GM12878 (cell line): ENCODE data around the gene AGBL2. TPM values are rescaled to one million over a fixed set of nuclear protein-coding genes. Genes with fewer than 3 reads are reported as not detected.

Experiments used
- ATAC-seq: fragments of 200-7000 bp; cut with Tn5 transposase; 3 replicates; pipeline ENCODE4 v1.9.1; 2020; ENCODE audit warnings: mild to moderate bottlenecking, moderate library complexity
- BruUV-seq: library from RNA; stranded (reverse); fragments of 400-500 nt; replicated peaks from 2 replicates; lab custom pipeline; 2021; lab: Mats Ljungman, UMichigan
- CTCF ChIA-PET: fragments of 300-600 bp; sonication (Branson Sonifier 250); formaldehyde crosslinking; extraction: SDS; loops from one replicate; lab custom pipeline; 2021; ENCODE audit warnings: inconsistent platforms; lab: Yijun Ruan, JAX
- POLR2A ChIA-PET: fragments of 350-600 bp; formaldehyde crosslinking; extraction: SDS; loops from one replicate; lab custom pipeline; 2021; ENCODE audit warnings: inconsistent platforms; lab: Charles Lee
- RAD21 ChIA-PET: fragments of 300-600 bp; sonication (Branson Sonifier 250); formaldehyde crosslinking; loops from one replicate; lab custom pipeline; 2023; ENCODE audit warnings: antibody characterized with exemption; ENCODE audit not compliant: unreplicated experiment; lab: Charles Lee
- SMC1A ChIA-PET: fragments of 300-600 bp; sonication (Branson Sonifier 250); formaldehyde crosslinking; loops from one replicate; lab custom pipeline; 2023; ENCODE audit not compliant: unreplicated experiment, uncharacterized antibody; lab: Charles Lee
- DNase-seq: peaks from one replicate; pipeline ENCODE4 v3.0.0-alpha.2; 2011; ENCODE audit warnings: low read depth, low spot score
- FAIRE-seq: peaks from 3 replicates; lab custom pipeline; 2011; peaks lifted over from hg19 to GRCh38; lab: Jason Lieb, UNC
- H2AFZ ChIP-seq: 2 replicates; pipeline ENCODE4 v1.6.0; 2011; ENCODE audit warnings: low read depth, low read length, control low read depth; ENCODE audit not compliant: control insufficient read depth
- H3K27ac ChIP-seq: 2 replicates; pipeline ENCODE4 v1.5.1; 2011; ENCODE audit warnings: control low read depth; ENCODE audit not compliant: control insufficient read depth, insufficient read depth
- H3K27me3 ChIP-seq, 2 experiments: replicated peaks in 1 of 2; 2 replicates each; pipeline versions ENCODE4 v1.6.0 to v1.6.1; 2011; ENCODE audit warnings: low read length in 1 of 2; ENCODE audit not compliant: control insufficient read depth in 2 of 2, insufficient read depth in 2 of 2
- H3K36me3 ChIP-seq, 2 experiments: 2 replicates each; pipeline ENCODE4 v1.5.1; 2011; ENCODE audit warnings: low read length in 1 of 2; ENCODE audit not compliant: control insufficient read depth in 2 of 2, insufficient read depth in 2 of 2
- H3K4me1 ChIP-seq: 2 replicates; pipeline ENCODE4 v1.6.1; 2011; ENCODE audit warnings: mild to moderate bottlenecking, low read length, moderate library complexity, mixed read lengths; ENCODE audit not compliant: control insufficient read depth, insufficient read depth
- H3K4me2 ChIP-seq: 2 replicates; pipeline ENCODE4 v1.6.0; 2011; ENCODE audit warnings: control low read depth; ENCODE audit not compliant: control insufficient read depth, insufficient read depth
- H3K4me3 ChIP-seq: fragments of 200-600 bp; sonication (generic); 2 replicates; pipeline ENCODE4 v1.5.1; 2016
- H3K79me2 ChIP-seq: 2 replicates; pipeline ENCODE4 v1.6.0; 2011; ENCODE audit warnings: low read length; ENCODE audit not compliant: control insufficient read depth, insufficient read depth
- H3K9ac ChIP-seq: 2 replicates; pipeline ENCODE4 v1.8.0; 2011; ENCODE audit warnings: low read length, control low read depth, mixed read lengths; ENCODE audit not compliant: control insufficient read depth, insufficient read depth
- H3K9me3 ChIP-seq: replicated peaks from 3 replicates; pipeline ENCODE4 v1.5.1; 2011; ENCODE audit warnings: mild to moderate bottlenecking, low read length; ENCODE audit not compliant: control insufficient read depth, insufficient read depth
- H4K20me1 ChIP-seq: 2 replicates; pipeline ENCODE4 v1.6.0; 2011; ENCODE audit not compliant: control insufficient read depth, insufficient read depth
- WGBS: methylation state at CpG from one replicate; pipeline ENCODE4 v1.1.6; 2016; ENCODE audit warnings: low lambda C conversion rate; ENCODE audit not compliant: insufficient replicate concordance, insufficient coverage; ENCODE audit errors: missing lambda C conversion rate; 5-methylcytosine and 5-hydroxymethylcytosine counted together
- in situ Hi-C: fragments of 300-500 bp; cut with MboI; formaldehyde crosslinking; loops from 9 replicates; pipeline ENCODE4 v1.14.3; 2018; ENCODE audit warnings: mixed read lengths
- intact Hi-C: fragments of 100-400 bp; cut with micrococcal nuclease; formaldehyde crosslinking; loops from one replicate; pipeline ENCODE4 v1.14.2; 2022; ENCODE audit not compliant: unreplicated experiment
- polyA plus RNA-seq, 11 experiments: library from polyadenylated mRNA; depleted of rRNA in 4 of 11; unstranded in 6 of 11; stranded (reverse) in 5 of 11; fragments of >200 nt; fragmentation: Nextera tagmentation in 4 of 11; fragmentation: Illumina TruSeq in 1 of 11; extraction: Ambion mirVana in 4 of 11; extraction: Trizol in 1 of 11; gene quantifications; 1 replicate in 1 of 11; 2 replicates in 10 of 11; pipeline versions ENCODE4 v1.2.1 to v1.2.3, GENCODE V29; 2011 to 2016; ENCODE audit warnings: inconsistent platforms in 2 of 11, missing spikeins in 2 of 11, low read depth in 1 of 11
- total RNA-seq, 4 experiments: library from RNA; depleted of rRNA in 3 of 4; stranded (reverse); fragments of >200 nt in 3 of 4; fragmentation: Illumina TruSeq in 1 of 4; extraction: Trizol in 1 of 4; gene quantifications; 2 replicates each; pipeline versions ENCODE4 v1.2.1 to v1.2.3, GENCODE V29; 2013 to 2021
- TF ChIP-seq, protein P1 (sequence below): fragments of 450-650 bp; formaldehyde crosslinking; IDR thresholded peaks from 2 replicates; pipeline ENCODE4 v1.4.0; 2020; ENCODE audit warnings: mild to moderate bottlenecking, moderate library complexity
- TF ChIP-seq, protein P2 (sequence below): IDR thresholded peaks from 2 replicates; pipeline ENCODE4 v1.6.1; 2011; ENCODE audit warnings: low read depth, low read length, improper control_type of control experiment, borderline replicate concordance

AGBL2 gene
- total and polyA plus RNA-seq, 10 of the 15 experiments (the other 5 are each of a cell fraction or from before 2014, with no cell fraction given): 0.93 to 12.2 (median 2.9) TPM

DNA sequence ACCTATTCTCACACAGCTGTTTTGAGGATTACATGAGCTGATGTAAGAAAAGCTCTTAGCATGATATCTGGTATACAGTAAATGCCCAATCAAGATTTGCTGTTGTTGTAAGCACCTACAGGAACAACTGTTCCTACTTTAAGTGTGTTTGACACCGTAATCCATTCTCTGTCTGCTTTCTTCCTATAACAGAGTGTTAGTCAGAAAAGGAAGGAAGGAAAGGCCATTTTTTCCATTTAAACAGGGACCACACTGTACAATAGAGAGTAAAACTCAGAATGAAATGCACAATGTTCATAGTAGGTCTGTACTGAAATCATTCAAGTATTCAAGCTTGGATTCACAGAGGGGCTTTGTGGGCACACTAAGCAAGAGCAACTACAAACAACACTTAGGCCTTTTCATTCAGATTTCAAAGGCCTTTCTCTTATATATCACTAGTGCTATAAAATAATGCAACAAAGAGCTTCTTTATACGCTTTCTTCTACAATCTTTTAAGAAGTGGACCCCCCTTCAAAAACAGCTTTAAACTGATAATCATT is 94.3 kb downstream of the AGBL2 start:
- ChIA-PET CTCF (interaction anchor here (1.2 kb wide), 1 partner anchor 40 kb away, joined by 3 read pairs; no protein-coding TSS in a partner anchor), POLR2A (interaction anchor here (0.5 kb wide), 1 partner anchor 42 kb away, joined by 3 read pairs; no protein-coding TSS in a partner anchor)
- intact Hi-C loops: no loop called here
- H3K27me3 ChIP-seq: no peaks in the 10 kb centered on the region
- H3K79me2 ChIP-seq: no peaks in the 10 kb centered on the region
- H3K4me2 ChIP-seq: no peak overlapping the region
- in situ Hi-C loops: no loop called here
- H3K36me3 ChIP-seq: peaks cover 3 to 31% of the 10 kb centered on the region in 2 experiments
- WGBS: 97% methylated on average over 2 of the region's 2 CpGs
- no peak overlapping the region for H3K27ac ChIP-seq
- TF ChIP-seq, protein P1, sequence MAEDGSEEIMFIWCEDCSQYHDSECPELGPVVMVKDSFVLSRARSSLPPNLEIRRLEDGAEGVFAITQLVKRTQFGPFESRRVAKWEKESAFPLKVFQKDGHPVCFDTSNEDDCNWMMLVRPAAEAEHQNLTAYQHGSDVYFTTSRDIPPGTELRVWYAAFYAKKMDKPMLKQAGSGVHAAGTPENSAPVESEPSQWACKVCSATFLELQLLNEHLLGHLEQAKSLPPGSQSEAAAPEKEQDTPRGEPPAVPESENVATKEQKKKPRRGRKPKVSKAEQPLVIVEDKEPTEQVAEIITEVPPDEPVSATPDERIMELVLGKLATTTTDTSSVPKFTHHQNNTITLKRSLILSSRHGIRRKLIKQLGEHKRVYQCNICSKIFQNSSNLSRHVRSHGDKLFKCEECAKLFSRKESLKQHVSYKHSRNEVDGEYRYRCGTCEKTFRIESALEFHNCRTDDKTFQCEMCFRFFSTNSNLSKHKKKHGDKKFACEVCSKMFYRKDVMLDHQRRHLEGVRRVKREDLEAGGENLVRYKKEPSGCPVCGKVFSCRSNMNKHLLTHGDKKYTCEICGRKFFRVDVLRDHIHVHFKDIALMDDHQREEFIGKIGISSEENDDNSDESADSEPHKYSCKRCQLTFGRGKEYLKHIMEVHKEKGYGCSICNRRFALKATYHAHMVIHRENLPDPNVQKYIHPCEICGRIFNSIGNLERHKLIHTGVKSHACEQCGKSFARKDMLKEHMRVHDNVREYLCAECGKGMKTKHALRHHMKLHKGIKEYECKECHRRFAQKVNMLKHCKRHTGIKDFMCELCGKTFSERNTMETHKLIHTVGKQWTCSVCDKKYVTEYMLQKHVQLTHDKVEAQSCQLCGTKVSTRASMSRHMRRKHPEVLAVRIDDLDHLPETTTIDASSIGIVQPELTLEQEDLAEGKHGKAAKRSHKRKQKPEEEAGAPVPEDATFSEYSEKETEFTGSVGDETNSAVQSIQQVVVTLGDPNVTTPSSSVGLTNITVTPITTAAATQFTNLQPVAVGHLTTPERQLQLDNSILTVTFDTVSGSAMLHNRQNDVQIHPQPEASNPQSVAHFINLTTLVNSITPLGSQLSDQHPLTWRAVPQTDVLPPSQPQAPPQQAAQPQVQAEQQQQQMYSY (CRISPR knock-in tag): no peak
- TF ChIP-seq, protein P2, sequence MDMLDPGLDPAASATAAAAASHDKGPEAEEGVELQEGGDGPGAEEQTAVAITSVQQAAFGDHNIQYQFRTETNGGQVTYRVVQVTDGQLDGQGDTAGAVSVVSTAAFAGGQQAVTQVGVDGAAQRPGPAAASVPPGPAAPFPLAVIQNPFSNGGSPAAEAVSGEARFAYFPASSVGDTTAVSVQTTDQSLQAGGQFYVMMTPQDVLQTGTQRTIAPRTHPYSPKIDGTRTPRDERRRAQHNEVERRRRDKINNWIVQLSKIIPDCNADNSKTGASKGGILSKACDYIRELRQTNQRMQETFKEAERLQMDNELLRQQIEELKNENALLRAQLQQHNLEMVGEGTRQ: no peak
- TF ChIP-seq, all 136 proteins: peak for 0
- Histone ChIP-seq H3K9ac (no peak overlapping the region), H4K20me1 (no peaks in the 10 kb centered on the region), H3K4me3 (no peak overlapping the region), H3K9me3 (no peaks in the 10 kb centered on the region), H2AFZ (no peak overlapping the region), H3K4me1 (peaks cover 12% of the 10 kb centered on the region; the same call in 1 of the 2 replicates)
- FAIRE-seq (no peak), ATAC-seq (no peak), DNase-seq (no peak)
- no TSS peak for BruUV-seq
- RAD21 ChIA-PET: no interaction called here
- SMC1A ChIA-PET: interaction anchor here (0.7 kb wide), 1 partner anchor 8 kb away, joined by 3 read pairs; no protein-coding TSS in a partner anchor
